HCT116 (cell line): Measurements from ENCODE around the gene NHSL1.

Source experiments
- CTCF ChIP-seq, 3 experiments: fragments of 200-600 bp in 1 of 3; sonication (generic) in 1 of 3; IDR thresholded peaks in 2 of 3; conservative IDR thresholded peaks in 1 of 3; 2 replicates each; pipeline ENCODE4 v1.5.1; 2012 to 2017; ENCODE audit warnings: low read depth in 2 of 3, low read length in 2 of 3, antibody characterized with exemption in 1 of 3, borderline replicate concordance in 1 of 3, control low read depth in 1 of 3, mild to moderate bottlenecking in 1 of 3, mixed read lengths in 1 of 3, mixed run types in 1 of 3, moderate library complexity in 1 of 3; ENCODE audit not compliant: insufficient read depth in 1 of 3
- JUND ChIP-seq: IDR thresholded peaks from 2 replicates; pipeline ENCODE4 v1.6.1; 2012
- POLR2A ChIP-seq: IDR thresholded peaks from 2 replicates; pipeline ENCODE4 v1.7.0; 2011; ENCODE audit warnings: borderline replicate concordance; ENCODE audit not compliant: insufficient read depth, insufficient read length; ENCODE audit errors: extremely low read depth

- TF ChIP-seq CTCF (IDR thresholded peaks at IDR 0.05 in 2 of 3, conservative IDR thresholded peaks at IDR 0.05 in 1 of 3; ENCODE audit: borderline replicate concordance in 1 of 3, insufficient read depth in 1 of 3, low read depth in 2 of 3, low read length in 2 of 3) (no peak), JUND (no peak), POLR2A (no peak)
Measured at GRCh38 chr6:138510093-138510492, 10.8 kb upstream of the NHSL1 start.
